Amniotic epithelial cell (primary cell): ENCODE data around the gene VSTM1.
A peak's percentile ranks its signal among the peaks of the same experiment; 100 is the strongest.

Source experiments
- DNase-seq: peaks from one replicate; pipeline ENCODE4 v3.0.0-alpha.2; 2010; ENCODE audit warnings: low read depth

VSTM1 gene

DNA sequence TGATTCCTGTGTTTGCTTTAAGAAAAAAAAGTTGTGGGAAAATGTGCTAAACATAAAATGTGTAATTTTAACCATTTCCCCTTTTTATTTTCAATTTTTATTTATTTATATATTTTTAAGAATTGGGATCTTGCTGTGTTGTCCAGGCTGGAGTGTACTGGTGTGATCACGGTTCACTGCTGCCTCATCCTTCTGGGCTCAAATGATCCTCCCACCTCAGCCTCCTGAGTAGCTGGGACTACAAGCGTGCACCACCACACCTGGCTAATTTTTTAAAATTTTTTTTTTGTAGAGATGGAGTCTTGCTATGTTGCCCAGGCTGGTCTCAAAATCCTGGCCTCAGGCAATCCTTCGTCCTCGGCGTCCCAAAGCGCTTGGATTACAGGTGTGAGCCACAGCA lies 53.2 kb downstream of the VSTM1 start:
- DNase-seq: no peak

DNA sequence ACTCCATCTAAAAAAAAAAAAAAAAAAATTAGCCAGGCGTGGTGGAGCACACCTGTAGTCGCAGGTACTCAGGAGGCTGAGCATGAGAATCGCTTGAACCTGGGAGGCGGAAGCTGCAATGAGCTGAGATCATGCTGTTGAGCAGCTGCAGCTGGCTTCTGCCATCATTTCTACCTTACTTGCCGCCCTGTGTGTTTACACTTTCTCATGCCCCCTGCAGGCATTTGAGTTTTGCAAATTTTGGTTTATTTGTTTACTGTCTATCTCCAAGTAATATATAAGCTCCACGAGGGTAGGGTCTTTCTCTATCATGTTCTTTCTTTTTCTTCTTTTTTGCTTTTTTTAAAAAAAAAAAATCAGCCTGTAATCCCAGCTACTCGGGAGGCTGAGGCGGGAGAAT lies 54.3 kb downstream of the VSTM1 start:
- no peak for DNase-seq

DNA sequence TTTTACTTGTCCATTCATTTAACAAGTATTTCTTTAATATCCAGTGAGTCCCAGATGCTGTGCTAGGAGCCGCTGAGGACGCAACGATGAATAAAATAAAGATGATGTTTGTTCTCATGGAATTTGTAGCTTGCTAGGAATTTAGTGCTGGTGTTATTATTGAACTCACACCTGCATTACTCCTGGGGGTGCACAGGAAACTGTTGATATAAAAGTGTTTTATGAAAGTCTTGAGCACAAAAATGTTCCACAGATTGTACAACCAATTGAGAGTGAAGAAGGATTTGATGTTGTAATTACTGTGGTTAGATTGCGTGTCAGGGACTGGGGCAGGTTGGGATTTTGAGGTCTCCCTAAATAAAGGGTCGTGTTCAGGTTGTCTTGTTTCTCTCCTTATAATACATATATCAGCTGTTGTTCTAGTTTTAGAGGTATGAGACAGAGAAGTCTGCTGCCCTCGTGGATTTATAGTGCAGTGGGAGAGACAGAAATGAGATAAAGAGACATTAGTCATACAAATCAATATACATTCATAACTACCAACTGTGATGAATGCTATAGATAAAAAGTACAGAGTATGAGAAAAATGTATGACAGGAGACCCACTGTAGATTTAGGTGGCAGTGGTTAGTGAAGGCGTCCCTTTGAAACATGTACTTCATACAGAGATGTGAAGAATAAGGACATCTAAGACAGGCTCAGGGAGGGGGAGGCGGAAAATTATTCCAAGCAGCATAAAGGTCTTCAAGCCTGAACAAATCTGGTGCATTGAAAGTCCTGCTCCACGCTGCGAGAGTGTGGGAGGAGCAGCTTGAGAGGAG lies 61.0 kb downstream of the VSTM1 start:
- DNase-seq: peak; percentile 79

DNA sequence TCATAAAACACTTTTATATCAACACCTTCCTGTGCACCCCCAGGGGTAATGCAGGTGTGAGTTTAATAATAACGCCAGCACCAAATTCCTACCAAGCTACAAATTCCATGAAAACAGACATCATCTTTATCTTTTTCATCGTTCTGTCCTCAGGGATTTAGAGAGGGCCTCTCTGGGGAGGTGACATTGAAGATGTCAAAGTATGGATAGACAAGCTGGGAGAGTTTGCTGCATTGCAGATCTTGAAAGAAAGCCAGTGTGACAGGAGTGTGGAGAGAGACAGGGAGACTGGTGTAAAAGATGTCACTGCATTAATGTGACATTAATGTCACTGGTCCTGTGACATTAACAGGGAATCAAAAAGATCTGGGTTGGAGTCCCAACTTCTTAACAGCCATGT lies 62.2 kb downstream of the VSTM1 start:
- no peak for DNase-seq

DNA sequence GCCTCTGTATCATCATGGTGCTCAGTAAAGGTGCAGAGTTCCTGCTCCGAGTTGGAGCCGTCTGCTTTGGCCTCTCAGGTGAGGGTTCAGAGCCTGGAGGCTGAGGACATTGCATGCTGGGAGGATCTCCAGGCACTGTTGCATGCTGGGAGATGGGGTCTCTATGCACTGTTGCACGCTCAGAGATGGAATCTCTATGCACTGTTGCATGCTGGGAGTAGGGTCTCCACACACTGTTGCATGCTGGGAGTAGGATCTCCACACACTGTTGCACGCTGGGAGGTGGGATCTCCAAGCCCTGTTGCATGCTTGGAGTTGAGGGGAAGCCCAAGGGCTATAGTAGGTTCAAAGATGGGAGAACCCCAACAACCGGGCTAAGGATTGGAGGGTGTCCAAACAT lies 64.0 kb downstream of the VSTM1 start:
- no peak for DNase-seq

DNA sequence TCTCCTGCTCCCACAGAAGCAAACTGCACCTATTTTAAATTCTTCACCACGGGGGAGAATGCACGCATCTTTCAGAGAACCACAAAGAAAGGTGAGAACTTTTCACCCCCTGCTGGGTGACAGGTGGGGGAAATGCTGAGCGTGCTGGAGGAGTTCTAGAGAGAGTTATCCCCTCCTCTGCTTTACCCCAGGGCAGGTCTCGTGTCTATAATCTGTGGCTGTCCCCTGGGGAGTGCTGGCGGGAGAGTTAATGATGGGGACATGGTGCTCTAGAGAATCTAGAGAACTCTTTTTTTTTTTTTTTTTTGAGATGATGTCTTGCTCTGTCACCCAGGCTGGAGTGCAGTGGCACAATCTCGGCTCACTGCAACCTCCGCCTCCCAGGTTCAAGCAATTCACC lies 65.5 kb downstream of the VSTM1 start:
- DNase-seq: no peak

DNA sequence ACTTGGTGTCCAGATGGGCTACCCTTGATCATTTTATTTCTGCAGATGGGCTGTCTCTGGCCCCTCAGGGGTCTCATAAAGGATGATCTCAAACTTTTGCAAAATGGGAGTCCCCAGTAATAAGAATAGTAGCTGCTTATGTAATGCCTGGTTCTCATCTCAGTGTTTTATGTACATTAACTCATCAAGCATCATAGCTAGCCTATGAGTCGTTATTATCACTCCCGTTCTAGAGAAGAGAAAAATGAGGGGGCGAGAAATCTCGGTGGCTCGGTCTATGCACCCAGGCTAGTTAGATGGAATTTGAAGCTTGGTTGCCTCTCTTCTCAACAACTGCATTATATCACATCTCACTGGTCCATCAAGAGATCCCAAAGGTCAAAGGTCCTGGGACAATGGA lies 68.9 kb downstream of the VSTM1 start:
- DNase-seq: peak; percentile 35

DNA sequence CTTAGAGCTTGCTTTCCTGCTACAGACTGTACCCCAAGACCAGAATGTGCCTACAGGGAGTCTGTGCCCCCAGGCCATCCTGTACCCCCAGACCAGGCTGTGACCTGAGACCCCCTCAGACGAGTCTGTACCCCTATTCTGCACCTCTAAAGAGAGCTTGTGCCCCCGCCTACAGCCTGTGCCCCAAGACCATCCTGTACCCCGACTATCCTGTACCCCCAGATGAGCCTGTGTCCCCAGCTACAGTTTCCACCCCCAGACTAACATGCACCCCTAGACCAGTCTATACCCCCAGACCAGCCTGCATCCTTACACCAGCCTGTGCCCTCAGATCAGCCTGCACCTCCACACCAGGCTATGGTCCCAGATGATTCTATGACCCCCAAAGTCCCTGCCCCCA lies 70.2 kb downstream of the VSTM1 start:
- no peak for DNase-seq

DNA sequence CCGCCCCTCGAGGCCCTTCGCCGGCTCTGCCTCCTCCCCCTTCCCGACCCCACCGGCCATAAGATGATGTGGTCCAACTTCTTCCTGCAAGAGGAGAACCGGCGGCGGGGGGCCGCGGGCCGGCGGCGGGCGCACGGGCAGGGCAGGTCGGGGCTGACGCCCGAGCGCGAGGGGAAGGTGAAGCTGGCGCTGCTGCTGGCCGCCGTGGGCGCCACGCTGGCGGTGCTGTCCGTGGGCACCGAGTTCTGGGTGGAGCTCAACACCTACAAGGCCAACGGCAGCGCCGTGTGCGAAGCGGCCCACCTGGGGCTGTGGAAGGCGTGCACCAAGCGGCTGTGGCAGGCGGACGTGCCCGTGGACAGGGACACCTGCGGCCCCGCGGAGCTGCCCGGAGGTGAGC lies 70.9 kb downstream of the VSTM1 start:
- no peak for DNase-seq

DNA sequence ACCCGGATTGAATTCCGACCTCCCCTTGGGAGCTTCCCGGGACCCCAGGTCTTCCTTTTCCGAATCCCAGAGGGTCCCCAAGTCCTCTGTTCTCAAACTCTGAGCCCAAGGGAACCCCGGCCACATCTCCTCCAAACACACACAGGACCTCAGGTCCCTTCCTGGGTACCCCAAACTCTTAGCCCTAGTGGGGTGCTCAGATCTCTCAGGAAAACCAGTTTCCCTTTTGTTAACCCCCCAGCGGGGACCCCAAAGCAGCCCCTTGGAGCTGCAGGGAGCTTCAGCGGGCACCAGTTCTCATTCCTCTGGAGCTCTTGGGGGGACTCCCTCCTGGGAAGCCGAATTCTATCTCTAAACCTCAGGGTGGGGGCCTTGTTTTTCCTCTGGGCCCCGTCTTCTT lies 71.5 kb downstream of the VSTM1 start:
- no peak for DNase-seq

DNA sequence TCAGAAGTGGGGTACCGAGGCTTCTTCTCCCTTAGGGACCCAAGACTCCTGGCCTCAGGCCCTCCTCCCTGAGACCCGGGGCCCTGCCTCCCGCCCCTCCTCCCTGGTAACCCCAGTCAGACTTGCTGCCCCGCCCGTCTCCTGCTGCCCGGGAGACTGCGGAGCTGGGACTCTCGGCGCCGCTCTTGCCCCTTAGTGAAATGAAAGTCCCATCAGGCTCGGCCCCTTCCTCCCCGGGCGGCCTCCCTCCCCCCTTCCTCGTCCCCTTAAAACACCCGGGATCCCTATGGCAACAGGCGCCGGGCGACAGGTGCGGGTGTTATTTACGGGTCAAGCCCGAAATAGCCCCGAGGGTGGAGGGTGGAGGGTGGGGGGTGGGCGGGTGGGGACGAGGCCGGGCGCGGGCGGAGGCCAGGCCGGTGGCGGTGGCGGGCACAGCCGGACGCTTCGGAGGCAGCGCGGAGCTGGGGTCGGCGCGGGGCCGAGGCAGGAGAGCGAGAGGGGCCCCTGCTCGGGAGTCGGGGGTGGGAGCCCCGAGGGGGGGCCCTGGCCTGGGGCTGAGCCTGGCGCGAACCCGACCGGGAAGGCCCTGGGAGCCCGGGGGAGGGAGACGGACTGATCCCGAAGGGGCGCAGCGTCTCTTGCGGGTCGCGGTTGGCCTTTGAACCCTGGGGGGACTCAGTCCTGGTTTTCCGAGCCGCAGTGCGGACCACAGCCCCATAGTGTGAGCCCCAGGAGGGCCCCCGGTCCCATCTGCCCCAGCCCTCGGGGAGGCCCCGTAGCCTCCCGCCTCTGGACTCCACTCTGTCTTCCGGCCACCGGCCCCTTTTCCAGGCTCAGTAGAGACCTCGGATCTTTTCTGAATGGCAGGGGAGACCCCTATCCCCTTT lies 72.2 kb downstream of the VSTM1 start, which contains the start of gene CACNG6:
TSS of gene CACNG6 (plus strand) at position 414 of the 890 bp plus-strand sequence. CDS start 1,241 bp downstream, outside the sequence.
- no peak for DNase-seq
